ENCODE results near the gene OSGEP. TPM values are rescaled to one million over a fixed set of nuclear protein-coding genes. Genes with fewer than 3 reads are reported as not detected.

OSGEP gene
- total and polyA plus RNA-seq, 2 of the 13 experiments (the other 11 are each of a cell fraction or from before 2014, with no cell fraction given): 39.7 to 41.1 TPM

GRCh38 chr14:20469242-20469889, 14.8 kb upstream of the OSGEP start, which contains the start of gene PNP (continued):
- no peak for TF ChIP-seq DMTF1 (CRISPR knock-in tag; IDR thresholded peaks at IDR 0.05)
- TF ChIP-seq ZNF639 (CRISPR knock-in tag; conservative IDR thresholded peaks at IDR 0.05): peak; percentile 81
- TF ChIP-seq CHD2 (IDR thresholded peaks at IDR 0.05; ENCODE audit: low read depth, low read length): no peak
- TF ChIP-seq GABPB1 (CRISPR knock-in tag; IDR thresholded peaks at IDR 0.05): peak; percentile 77
- TF ChIP-seq ZNF672 (CRISPR knock-in tag; IDR thresholded peaks at IDR 0.05): no peak
- TF ChIP-seq ZBTB21 (CRISPR knock-in tag; IDR thresholded peaks at IDR 0.05): no peak
- TF ChIP-seq DRAP1 (CRISPR knock-in tag; IDR thresholded peaks at IDR 0.05): peak; percentile 100
- peak; percentile 76 for TF ChIP-seq ZNF264 (CRISPR knock-in tag; IDR thresholded peaks at IDR 0.05)
- TF ChIP-seq AGO2 (optimal IDR thresholded peaks at IDR 0.05; ENCODE audit: low read depth, low read length): peak; percentile 62
- TF ChIP-seq PPARG (CRISPR knock-in tag; conservative IDR thresholded peaks at IDR 0.05): no peak
- TF ChIP-seq TBL1XR1 (IDR thresholded peaks at IDR 0.05; ENCODE audit: borderline replicate concordance, low read length, partially characterized antibody): no peak
- no peak for TF ChIP-seq JARID2 (CRISPR knock-in tag; IDR thresholded peaks at IDR 0.05; ENCODE audit: insufficient replicate concordance)
- TF ChIP-seq ZNF280B (CRISPR knock-in tag; IDR thresholded peaks at IDR 0.05; ENCODE audit: borderline replicate concordance): peak; percentile 94; the same call in 1 of the 2 replicates
- TF ChIP-seq PHF8 (CRISPR knock-in tag; IDR thresholded peaks at IDR 0.05): peak; percentile 93
- peak; percentile 60; the same call in 1 of the 2 replicates for TF ChIP-seq MXD4 (CRISPR knock-in tag; IDR thresholded peaks at IDR 0.05)
- TF ChIP-seq CHD4 (IDR thresholded peaks at IDR 0.05; ENCODE audit: borderline replicate concordance, low read length): no peak
- TF ChIP-seq HDAC1 (CRISPR knock-in tag; IDR thresholded peaks at IDR 0.05): peak; percentile 87
- no peak for TF ChIP-seq PAX8 (CRISPR knock-in tag; IDR thresholded peaks at IDR 0.05; ENCODE audit: borderline replicate concordance)
- TF ChIP-seq ZNF546 (CRISPR knock-in tag; conservative IDR thresholded peaks at IDR 0.05): no peak
- TF ChIP-seq DPF2 (CRISPR knock-in tag; IDR thresholded peaks at IDR 0.05; ENCODE audit: borderline replicate concordance, low read depth): no peak
- TF ChIP-seq TOE1 (CRISPR knock-in tag; IDR thresholded peaks at IDR 0.05): no peak
- 0 out of 2 replicates have a peak, but pooled peaks have one; percentile 30 for TF ChIP-seq GMEB2 (CRISPR knock-in tag; IDR thresholded peaks at IDR 0.05; ENCODE audit: low read depth)
- TF ChIP-seq MAZ (IDR thresholded peaks at IDR 0.05; ENCODE audit: borderline replicate concordance, low read depth, low read length): no peak
- no peak; the same call in 1 of the 2 replicates for TF ChIP-seq MAZ (CRISPR knock-in tag; IDR thresholded peaks at IDR 0.05; ENCODE audit: low read depth)
